Measurements from ENCODE around the gene DYNC2I2.

DNA sequence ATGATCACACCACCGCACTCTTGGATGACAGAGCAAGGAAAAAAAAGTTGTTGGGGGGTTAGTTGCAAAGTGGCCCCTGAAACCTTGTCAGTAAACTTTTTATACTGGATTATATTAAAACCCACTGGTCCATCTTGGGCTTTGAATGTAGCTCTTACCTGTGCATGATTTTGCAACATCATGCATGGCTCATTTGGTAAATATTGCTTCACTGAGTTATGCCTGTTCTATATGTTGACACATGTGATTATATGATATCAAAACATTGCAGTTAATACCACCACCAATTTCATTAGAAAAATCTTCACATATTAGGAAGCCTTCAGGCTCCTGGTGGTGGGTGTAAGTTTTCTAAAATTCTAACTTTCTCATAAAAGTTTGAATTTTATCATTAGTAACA is 41.9 kb downstream of the DYNC2I2 start:
- no peak for TF ChIP-seq CTCF (IDR thresholded peaks at IDR 0.05; ENCODE audit: low read depth, low read length)
- no peak for TF ChIP-seq POLR2A (IDR thresholded peaks at IDR 0.05; ENCODE audit: extremely low read depth, insufficient read length)
- no peak for TF ChIP-seq MYC (IDR thresholded peaks at IDR 0.05; ENCODE audit: low read depth, low read length)
